ENCODE results near the gene LANCL3.
"Not testable (repeated sequence)": the region's sequence is repeated elsewhere in the genome, so short reads cannot be mapped to it uniquely, and the experiment has no call there.

LANCL3 gene

GRCh38 chrX:37627602-37628001, 56.1 kb downstream of the LANCL3 start:
- no peak for DNase-seq (ENCODE audit: low read depth)

GRCh38 chrX:37638047-37638446, 66.6 kb downstream of the LANCL3 start:
- DNase-seq (ENCODE audit: low read depth): no peak

GRCh38 chrX:37640142-37640541, 68.7 kb downstream of the LANCL3 start:
- DNase-seq (ENCODE audit: low read depth): no peak

GRCh38 chrX:37641859-37642258, 70.4 kb downstream of the LANCL3 start:
- no peak for DNase-seq (ENCODE audit: low read depth)

GRCh38 chrX:37644381-37645305, 73.2 kb downstream of the LANCL3 start:
- no peak for DNase-seq (ENCODE audit: low read depth)

- DNase-seq (ENCODE audit: low read depth): no peak
Observed at GRCh38 chrX:37646254-37646653, 74.8 kb downstream of the LANCL3 start.

GRCh38 chrX:37650879-37651278, 79.4 kb downstream of the LANCL3 start:
- DNase-seq (ENCODE audit: low read depth): not testable (repeated sequence)

- no peak for DNase-seq (ENCODE audit: low read depth)
Observed at GRCh38 chrX:37651921-37652452, 80.5 kb downstream of the LANCL3 start.

GRCh38 chrX:37652589-37653231, 81.2 kb downstream of the LANCL3 start:
- DNase-seq (ENCODE audit: low read depth): no peak

GRCh38 chrX:37653397-37654085, 82.1 kb downstream of the LANCL3 start:
- no peak for DNase-seq (ENCODE audit: low read depth)

GRCh38 chrX:37658343-37659030, 87.0 kb downstream of the LANCL3 start:
- no peak for DNase-seq (ENCODE audit: low read depth)

GRCh38 chrX:37659047-37659446, 87.6 kb downstream of the LANCL3 start:
- no peak for DNase-seq (ENCODE audit: low read depth)

- DNase-seq (ENCODE audit: low read depth): no peak
Observed at GRCh38 chrX:37662181-37662580, 90.7 kb downstream of the LANCL3 start.

GRCh38 chrX:37666516-37666915, 95.1 kb downstream of the LANCL3 start:
- DNase-seq (ENCODE audit: low read depth): no peak

GRCh38 chrX:37667141-37667540, 95.7 kb downstream of the LANCL3 start:
- DNase-seq (ENCODE audit: low read depth): no peak

- no peak for DNase-seq (ENCODE audit: low read depth)
Observed at GRCh38 chrX:37672563-37672962, 101.1 kb downstream of the LANCL3 start.

- no peak for DNase-seq (ENCODE audit: low read depth)
Observed at GRCh38 chrX:37676811-37677210, 105.3 kb downstream of the LANCL3 start.

GRCh38 chrX:37677243-37677642, 105.8 kb downstream of the LANCL3 start:
- no peak for DNase-seq (ENCODE audit: low read depth)

- DNase-seq (ENCODE audit: low read depth): no peak
Observed at GRCh38 chrX:37677765-37678164, 106.3 kb downstream of the LANCL3 start.

- DNase-seq (ENCODE audit: low read depth): no peak
Observed at GRCh38 chrX:37678574-37678973, 107.1 kb downstream of the LANCL3 start.

- no peak for DNase-seq (ENCODE audit: low read depth)
Observed at GRCh38 chrX:37679230-37679629, 107.8 kb downstream of the LANCL3 start.

GRCh38 chrX:37679888-37680287, 108.4 kb downstream of the LANCL3 start:
- DNase-seq (ENCODE audit: low read depth): no peak
